T-helper 2 cell treated with Interferon-gamma antibody and Interleukin-4, amounts not matched to agents 100 ng/mL and 5 ng/mL, for 36 hours (primary cell): ENCODE data around the gene IQCF2. TPM values are rescaled to one million over a fixed set of nuclear protein-coding genes. Genes with fewer than 3 reads are reported as not detected.
"Not testable (repeated sequence)": the region's sequence is repeated elsewhere in the genome, so short reads cannot be mapped to it uniquely, and the experiment has no call there.

Source experiments
- intact Hi-C: fragments of 100-400 bp; cut with micrococcal nuclease; formaldehyde crosslinking; loops from one replicate; pipeline ENCODE4 v1.15.1; 2023
- total RNA-seq: library from RNA; stranded (reverse); gene quantifications from 2 replicates; pipeline ENCODE4 v1.2.3, GENCODE V29; 2022

Gene IQCF2
- total RNA-seq, 1 donor from 2014 or later, result not detected

DNA sequence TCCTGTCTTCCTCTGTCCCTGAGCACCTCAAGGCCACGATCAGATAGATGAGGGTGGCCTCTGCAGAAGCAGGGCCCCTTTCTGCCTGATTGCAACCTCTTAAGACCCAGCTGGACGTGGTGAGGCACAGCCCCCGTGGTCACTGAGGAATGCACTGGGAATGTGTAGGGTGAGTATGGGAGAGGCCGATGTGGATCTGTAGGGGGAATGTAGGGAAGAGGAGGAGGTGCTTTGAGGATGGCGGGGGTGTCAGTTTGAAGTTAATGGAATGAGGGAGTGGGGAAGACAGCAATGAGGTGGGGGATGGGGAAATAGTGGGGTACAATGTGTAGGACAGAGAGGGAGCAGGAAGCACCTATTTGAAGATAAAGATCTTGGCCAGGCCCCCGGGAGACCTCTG, 14.8 kb downstream of the IQCF2 start:
- intact Hi-C loops, result no loop called here

DNA sequence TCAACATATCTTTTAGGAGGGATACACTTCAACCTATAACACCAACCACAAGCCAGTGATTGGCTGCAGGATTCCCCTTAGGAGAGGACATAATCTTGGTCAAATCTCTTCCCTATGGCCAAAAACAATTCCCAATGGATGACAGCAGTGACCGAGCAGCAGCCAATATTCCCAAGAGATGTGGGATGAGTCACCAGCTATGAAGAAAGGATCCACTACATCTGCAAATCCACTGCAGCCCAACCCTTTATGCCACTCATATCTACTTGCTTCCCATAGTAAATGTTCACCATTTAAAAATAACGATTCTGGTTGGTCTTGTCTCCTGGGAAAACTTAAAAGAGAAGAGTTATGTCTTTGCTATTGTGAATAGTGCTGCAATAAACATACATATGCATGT, 18.5 kb downstream of the IQCF2 start:
- intact Hi-C loops, result no loop called here

DNA sequence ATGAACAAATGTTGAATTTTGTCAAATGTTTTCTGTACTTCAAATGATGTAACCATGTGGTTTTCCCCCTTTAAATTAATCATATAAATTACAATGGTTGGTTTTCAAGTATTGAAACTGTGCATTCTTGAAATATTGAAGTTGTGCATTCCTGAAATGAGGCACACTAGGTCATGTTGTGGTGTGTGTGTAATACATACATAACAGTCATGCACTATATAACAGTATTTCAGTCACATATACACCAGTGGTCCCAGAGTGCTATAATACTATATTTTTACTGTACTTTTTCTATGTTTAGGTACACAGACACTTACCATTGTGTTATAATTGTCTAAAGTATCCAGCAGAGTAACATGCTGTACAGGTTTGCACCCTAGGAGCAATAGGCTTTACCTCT, 25.0 kb downstream of the IQCF2 start:
- intact Hi-C loops, result no loop called here

DNA sequence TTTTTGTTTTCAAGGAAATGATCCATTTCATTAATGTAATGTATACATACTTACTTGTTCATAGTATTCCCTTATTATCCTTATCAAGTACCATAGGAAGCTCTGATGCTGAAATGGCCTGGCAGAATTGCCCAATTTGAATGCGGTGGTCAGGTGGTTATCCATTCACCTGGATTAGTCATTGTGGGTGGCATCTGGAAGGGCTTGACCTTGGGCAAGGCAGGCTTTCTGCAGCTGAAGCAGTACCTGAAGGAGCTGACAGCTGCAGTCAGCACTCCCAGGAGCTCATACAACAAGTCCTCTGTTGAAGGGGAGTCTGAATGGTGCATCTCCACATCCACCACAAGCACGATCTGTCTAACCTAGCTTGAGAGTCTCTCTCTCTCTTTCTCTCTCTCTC, 26.2 kb downstream of the IQCF2 start:
- intact Hi-C loops, result no loop called here

DNA sequence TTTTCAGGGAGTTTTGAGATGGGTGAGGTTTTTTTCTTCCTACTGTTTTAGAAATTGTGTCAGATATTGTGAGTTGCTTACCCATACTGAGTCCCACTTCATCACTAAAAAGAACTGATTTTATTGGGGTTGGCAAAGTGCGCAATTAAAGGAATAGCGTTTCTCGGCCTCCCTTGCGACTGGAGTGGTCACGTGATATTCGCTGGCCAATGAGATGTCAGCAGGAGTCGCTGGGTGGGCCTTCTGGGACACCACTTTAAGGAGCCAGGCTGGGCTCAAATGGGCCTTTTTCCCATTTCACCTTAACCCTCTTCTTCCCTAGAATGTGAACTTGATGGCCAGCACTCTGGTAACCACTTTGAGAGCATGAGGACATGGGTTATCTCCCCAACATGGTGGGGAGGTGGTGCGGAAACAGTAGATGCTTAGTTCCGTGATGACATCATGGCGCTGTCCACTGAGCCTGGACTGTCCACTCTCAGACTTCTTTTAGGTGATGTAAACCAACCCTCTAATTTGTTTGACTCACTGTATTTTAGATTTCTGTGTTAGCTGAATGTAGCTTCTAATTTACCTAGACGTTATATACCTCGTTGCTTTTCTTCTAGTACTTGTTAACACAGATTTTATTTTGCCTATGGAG, 27.2 kb downstream of the IQCF2 start:
- intact Hi-C loops, result no loop called here

DNA sequence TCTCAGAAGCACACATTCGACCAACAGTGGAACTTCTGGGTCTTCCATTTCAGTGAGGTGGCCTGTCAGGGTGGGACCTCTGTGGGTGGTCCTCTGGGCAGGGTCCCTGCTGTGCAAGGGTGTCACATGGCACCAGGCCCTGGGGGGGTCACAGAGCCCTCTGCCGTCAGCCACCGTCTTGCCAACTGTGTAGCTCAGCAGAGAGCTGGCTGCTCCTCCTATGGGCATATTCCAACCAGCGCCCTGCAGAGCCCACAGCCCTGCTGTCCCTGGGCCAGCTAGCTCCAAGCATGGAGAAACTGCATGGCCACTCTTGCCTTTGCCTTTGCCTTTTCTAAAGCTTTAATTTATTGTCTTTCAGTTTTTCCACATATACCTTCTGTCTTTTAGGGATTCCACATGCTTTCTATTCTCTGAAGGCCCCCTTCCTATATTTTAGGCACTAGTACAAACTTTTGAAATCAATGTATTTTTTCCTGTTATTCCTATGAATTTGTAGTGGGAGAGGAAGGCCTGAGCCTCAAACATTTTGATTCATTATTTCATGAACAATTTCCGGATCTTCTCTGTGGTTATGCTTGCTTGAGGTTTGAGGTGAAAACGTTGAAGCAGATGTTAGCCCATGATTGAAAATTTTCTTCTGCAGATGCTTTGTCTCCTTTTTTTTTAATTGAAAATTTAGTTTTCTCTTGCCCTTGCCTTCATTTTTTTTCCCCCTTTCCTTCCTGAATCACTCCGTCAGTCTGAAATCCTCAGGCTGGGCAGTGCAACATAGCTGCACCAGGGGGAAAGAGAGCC, 30.0 kb downstream of the IQCF2 start:
- intact Hi-C loops, result no loop called here

DNA sequence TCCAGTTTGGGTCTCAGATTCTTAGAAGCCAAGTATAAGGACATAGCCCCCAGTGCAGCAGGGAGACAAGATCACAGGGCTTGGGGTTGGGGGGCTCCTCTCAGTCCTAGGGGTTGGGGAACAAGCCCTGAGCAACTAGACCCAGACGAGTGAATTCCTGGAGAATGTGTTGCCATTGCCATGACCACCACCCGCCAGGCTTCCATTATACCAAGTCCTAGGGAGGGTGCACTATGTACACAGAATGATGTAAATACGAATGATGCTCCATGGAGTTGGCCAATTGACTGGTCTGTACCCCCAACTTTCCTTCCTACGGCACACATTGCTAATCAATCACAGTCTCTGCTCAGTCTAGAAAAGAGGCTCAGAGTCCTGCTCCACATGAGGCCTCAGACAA, 33.0 kb downstream of the IQCF2 start:
- intact Hi-C loops, result no loop called here

DNA sequence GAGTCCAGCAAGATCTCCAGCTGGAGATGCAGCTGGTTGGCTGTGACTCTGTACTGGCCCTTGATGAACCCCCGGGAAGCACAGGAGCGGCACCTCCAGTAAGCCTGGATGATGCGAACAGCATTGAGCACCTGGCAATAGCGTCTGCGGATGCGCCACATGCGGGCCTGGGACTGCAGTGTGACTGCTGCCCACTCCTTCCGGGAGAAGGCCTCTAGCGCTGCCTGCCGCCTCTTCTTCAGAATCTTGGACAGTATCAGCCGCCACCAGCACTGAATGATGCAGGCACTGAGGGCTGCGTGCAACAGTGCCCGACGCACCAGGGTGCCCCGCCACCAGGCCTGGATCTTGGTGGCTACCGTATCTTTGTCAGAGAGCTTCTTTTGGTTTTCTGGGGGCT, 33.5 kb downstream of the IQCF2 start:
- intact Hi-C loops, result no loop called here

DNA sequence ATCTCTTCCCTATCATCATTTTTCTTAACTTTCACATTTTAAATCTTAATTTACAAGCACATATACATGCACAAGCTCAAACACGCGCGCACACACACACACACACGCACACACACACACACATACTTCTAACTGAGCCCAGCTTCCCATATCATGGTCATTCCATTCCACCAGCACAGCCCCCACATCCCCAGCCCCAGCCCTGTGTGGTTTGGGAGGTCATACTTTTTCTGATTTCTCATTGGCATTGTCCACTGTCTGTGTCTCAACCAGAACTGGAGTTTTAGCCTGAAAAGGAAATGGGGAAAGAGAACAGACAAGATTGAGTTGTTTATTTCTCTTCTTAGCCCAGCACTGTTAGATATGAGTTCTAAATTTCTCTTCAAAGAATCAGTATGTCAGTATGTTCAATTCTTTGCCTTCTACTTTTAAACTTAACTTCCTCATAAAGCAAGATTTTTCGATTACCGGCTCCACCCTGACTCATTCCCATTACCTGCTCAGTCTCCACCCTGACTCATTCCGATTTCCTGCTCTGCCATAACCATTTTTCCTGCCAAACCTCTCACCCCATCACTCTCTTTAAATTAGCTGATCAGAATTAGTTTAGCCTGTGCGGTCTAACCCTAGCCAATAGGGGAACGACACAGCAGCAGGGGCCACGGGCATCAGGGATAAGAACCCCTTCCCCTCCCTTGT, 35.3 kb downstream of the IQCF2 start:
- intact Hi-C loops, result no loop called here

DNA sequence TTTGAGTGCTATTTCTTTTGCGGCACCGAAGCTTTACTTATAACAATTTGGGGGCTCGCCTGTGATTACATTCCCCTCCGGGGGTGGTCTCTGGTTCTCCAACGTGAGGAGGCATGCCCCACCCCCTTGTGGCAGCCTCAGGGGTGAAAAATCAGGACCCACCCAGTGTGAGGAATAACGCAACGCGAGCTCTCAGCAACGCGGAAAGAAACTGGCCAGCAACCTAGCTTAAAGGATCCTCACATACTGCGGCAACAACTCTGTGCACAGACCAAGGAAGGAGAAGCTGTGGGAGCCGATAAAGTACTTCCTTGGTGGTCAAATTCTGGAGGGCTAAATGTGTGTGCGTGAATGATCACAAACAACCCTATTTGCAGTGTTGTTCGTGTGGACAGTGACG, 36.0 kb downstream of the IQCF2 start:
- intact Hi-C loops, result no loop called here

DNA sequence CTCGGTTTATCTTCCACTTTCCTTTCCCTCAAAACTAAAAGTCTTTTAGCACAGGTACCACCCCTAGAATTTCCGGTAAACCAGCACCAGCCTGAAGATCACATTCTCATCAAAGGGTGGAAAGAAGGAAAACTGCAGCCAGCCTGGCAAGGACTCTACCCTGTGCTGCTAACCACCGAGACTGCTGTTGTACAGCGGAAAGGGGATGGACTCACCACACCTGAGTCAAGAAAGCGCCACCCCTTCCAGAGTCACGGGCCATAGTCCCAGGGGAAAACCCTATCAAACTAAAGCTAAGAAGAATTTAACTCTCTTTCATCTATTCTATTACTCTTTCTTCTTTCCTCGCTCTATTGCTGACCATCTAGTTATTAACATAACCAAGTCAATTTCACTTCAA, 38.6 kb downstream of the IQCF2 start:
- intact Hi-C loops, result not testable (repeated sequence)

DNA sequence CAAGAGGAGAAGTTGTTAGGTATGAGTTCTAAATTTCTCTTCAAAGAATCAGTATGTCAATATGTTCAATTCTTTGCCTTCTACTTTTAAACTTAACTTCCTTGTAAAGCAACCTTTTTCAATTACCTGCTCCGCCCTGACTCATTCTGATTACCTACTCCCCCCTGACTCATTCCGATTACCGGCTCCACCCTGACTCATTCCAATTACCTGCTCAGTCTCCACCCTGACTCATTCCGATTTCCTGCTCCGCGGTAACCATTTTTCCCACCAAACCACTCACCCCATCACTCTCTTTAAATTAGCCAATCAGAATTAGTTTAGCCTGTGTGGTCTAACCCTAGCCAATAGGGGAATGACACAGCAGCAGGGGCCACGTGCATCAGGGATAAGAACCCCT, 40.9 kb downstream of the IQCF2 start:
- intact Hi-C loops, result not testable (repeated sequence)

DNA sequence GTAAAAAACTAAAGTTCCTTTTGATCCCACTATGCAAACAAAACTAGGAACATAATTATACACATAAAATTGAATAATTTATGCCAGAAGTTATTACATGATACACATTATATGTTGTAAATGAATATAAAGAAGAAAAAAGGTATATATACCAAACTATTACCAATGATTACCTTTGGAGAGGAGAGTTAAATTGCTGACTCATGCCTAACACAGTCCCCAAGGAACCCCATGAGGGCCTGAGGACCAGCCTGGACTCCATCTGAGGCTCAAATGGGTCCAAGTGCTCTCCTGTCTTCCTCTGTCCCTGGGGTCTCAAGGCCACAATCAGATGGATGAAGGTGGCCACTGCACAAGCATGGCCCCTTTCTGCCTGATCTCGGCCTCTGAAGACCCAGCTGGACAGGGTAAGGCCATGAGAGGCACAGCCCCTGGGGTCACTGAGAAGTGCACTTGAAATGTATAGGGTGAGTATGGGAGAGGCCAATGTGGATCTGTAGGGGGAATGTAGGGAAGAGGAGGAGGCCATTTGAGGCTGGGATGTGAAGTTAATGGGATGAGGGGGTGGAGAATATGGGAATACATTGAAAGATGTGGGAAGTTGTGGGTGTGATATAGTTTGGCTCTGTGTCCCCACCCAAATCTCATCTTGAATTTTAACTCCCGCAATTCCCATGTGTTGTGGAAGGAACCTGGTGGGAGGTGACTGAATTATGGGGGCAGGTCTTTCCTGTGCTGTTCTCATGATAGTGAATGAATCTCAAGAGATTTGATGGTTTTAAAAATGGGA, 42.8 kb downstream of the IQCF2 start:
- intact Hi-C loops, result no loop called here

DNA sequence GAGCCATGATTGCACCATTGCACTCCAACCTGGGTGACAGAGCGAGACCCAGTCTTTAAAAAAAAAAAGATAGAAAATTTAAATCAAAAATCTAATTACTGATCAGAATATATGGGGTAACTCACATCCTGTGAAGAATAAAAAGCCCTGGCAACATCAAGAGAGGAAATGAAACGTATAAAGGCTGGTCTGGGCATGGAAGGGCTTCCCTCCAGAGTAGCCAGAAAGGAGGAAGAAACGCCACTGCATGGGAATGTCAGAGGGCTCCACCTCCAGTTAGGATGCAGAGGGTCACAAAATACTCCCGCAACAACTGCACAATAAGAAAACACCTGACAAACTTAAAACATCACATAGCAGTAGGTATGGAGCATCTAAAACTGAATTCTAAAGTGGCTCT, 46.6 kb downstream of the IQCF2 start:
- intact Hi-C loops, result no loop called here

Other genes starting within 250 kb of the IQCF2 start
- gene TEX264, start 190.4 kb upstream of the IQCF2 start, total RNA-seq, result 68.3 and 72.3 TPM in 2 replicates
- gene GRM2, start 154.5 kb upstream of the IQCF2 start, total RNA-seq, result 1.2 and 1.4 TPM in 2 replicates
- gene IQCF6, start 82.4 kb upstream of the IQCF2 start, total RNA-seq, result not detected in 2 replicates
- gene IQCF5, start 14.0 kb downstream of the IQCF2 start, total RNA-seq, result not detected in 2 replicates
- not detected in 2 replicates for gene IQCF1, start 41.7 kb downstream of the IQCF2 start, total RNA-seq
- 36.8 and 38.2 TPM in 2 replicates for gene RRP9, start 80.3 kb downstream of the IQCF2 start, total RNA-seq
- gene PARP3, start 80.7 kb downstream of the IQCF2 start, total RNA-seq, result 11.8 and 14.0 TPM in 2 replicates
- gene GPR62, start 93.8 kb downstream of the IQCF2 start, total RNA-seq, result not detected in 2 replicates
- 22.8 and 23.5 TPM in 2 replicates for gene PCBP4, start 105.8 kb downstream of the IQCF2 start, total RNA-seq
- gene ABHD14B, start 112.4 kb downstream of the IQCF2 start, total RNA-seq, result 37.2 and 40.0 TPM in 2 replicates
- gene ABHD14A, start 113.4 kb downstream of the IQCF2 start, total RNA-seq, result 11.2 and 16.9 TPM in 2 replicates
- gene ACY1, start 121.9 kb downstream of the IQCF2 start, total RNA-seq, result 28.0 and 31.2 TPM in 2 replicates
- 1,352 and 1,360 TPM in 2 replicates for gene RPL29, start 134.3 kb downstream of the IQCF2 start, total RNA-seq
- gene DUSP7, start 195.0 kb downstream of the IQCF2 start, total RNA-seq, result 42.4 and 43.7 TPM in 2 replicates